DMS114 treated with DMSO at 0.1 percent for 48 hours (cell line): ENCODE results near the gene LILRB4.
"Not testable (repeated sequence)": the region's sequence is repeated elsewhere in the genome, so short reads cannot be mapped to it uniquely, and the experiment has no call there.

Experiments used
- DNase-seq: peaks from one replicate; lab custom pipeline; 2025; ENCODE audit not compliant: unreplicated experiment; lab: John Stamatoyannopoulos, UW

The LILRB4 gene

GRCh38 chr19:54662730-54663129 lies at the start of gene LILRB4:
Gene LILRB4, plus strand, starts transcription at chr19:54662985. Its CDS starts 49 bp downstream, at chr19:54663034.
- DNase-seq = no peak

GRCh38 chr19:54614726-54615125 lies 48.1 kb upstream of the LILRB4 start:
- no peak for DNase-seq

- no peak for DNase-seq
These were observed 46.7 kb upstream of the LILRB4 start for GRCh38 chr19:54616057-54616456.

GRCh38 chr19:54616821-54617560 lies 45.8 kb upstream of the LILRB4 start:
- DNase-seq = no peak

GRCh38 chr19:54620464-54620863 lies 42.3 kb upstream of the LILRB4 start:
- no peak for DNase-seq

- DNase-seq = no peak
These were observed 40.4 kb upstream of the LILRB4 start for GRCh38 chr19:54622431-54622830.

- not testable (repeated sequence) for DNase-seq
These were observed 38.6 kb upstream of the LILRB4 start for GRCh38 chr19:54624234-54624633.

GRCh38 chr19:54624934-54625730 lies 37.7 kb upstream of the LILRB4 start:
- DNase-seq = not testable (repeated sequence)

- DNase-seq = no peak
These were observed 36.0 kb upstream of the LILRB4 start for GRCh38 chr19:54626757-54627156.

- not testable (repeated sequence) for DNase-seq
These were observed 34.9 kb upstream of the LILRB4 start for GRCh38 chr19:54627912-54628311.

GRCh38 chr19:54630262-54630661 lies 32.5 kb upstream of the LILRB4 start, which contains the start of gene LILRB1:
Gene LILRB1, plus strand, starts transcription at chr19:54630484. Its CDS starts 590 bp downstream, at chr19:54631074.
- not testable (repeated sequence) for DNase-seq

GRCh38 chr19:54630782-54631181 lies 32.0 kb upstream of the LILRB4 start:
- DNase-seq = no peak

GRCh38 chr19:54631489-54632337 lies 31.1 kb upstream of the LILRB4 start:
- not testable (repeated sequence) for DNase-seq

- DNase-seq = not testable (repeated sequence)
These were observed 30.3 kb upstream of the LILRB4 start for GRCh38 chr19:54632517-54632916.

GRCh38 chr19:54633401-54633800 lies 29.4 kb upstream of the LILRB4 start:
- no peak for DNase-seq

- not testable (repeated sequence) for DNase-seq
These were observed 26.7 kb upstream of the LILRB4 start for GRCh38 chr19:54636081-54636480.

GRCh38 chr19:54638683-54639082 lies 24.1 kb upstream of the LILRB4 start:
- no peak for DNase-seq

- DNase-seq = not testable (repeated sequence)
These were observed 19.8 kb upstream of the LILRB4 start for GRCh38 chr19:54642953-54643352.

GRCh38 chr19:54643583-54643982 lies 19.2 kb upstream of the LILRB4 start:
- not testable (repeated sequence) for DNase-seq

- no peak for DNase-seq
These were observed 18.7 kb upstream of the LILRB4 start for GRCh38 chr19:54644056-54644455.

- DNase-seq = no peak
These were observed 16.4 kb upstream of the LILRB4 start for GRCh38 chr19:54646331-54646841.
